Measurements from ENCODE around the gene CCDC171.

GRCh38 chr9:15552636-15553527, at the start of gene CCDC171:
- TF ChIP-seq EZH2phosphoT487 (IDR thresholded peaks at IDR 0.05; ENCODE audit: low read depth, severe bottlenecking, unreplicated experiment): no peak
- TF ChIP-seq CTCF (IDR thresholded peaks at IDR 0.05; ENCODE audit: poor library complexity): no peak

Data from hepatocyte (in vitro differentiated cells).